H1 (cell line): ENCODE results near the gene ZBTB37. TPM values are rescaled to one million over a fixed set of nuclear protein-coding genes. Genes with fewer than 3 reads are reported as not detected.
"Not testable (repeated sequence)": the region's sequence is repeated elsewhere in the genome, so short reads cannot be mapped to it uniquely, and the experiment has no call there.

Experiments used
- CTCF ChIA-PET: fragments of 300-600 bp; sonication (Branson Sonifier 250); formaldehyde crosslinking; loops from one replicate; lab custom pipeline; 2021; ENCODE audit not compliant: partially characterized antibody; lab: Charles Lee
- POLR2A ChIA-PET: fragments of 300-600 bp; sonication (Branson Sonifier 250); formaldehyde crosslinking; loops from one replicate; lab custom pipeline; 2021; ENCODE audit warnings: inconsistent platforms; ENCODE audit not compliant: partially characterized antibody; lab: Charles Lee
- DNase-seq, 2 experiments: peaks; one replicate each; pipeline versions ENCODE4 v3.0.0 to v3.0.0-alpha.2; 2010 to 2022; ENCODE audit warnings: low spot score in 2 of 2, low read depth in 1 of 2, mixed read lengths in 1 of 2
- FAIRE-seq: peaks from 2 replicates; lab custom pipeline; 2011; peaks lifted over from hg19 to GRCh38; lab: Jason Lieb, UNC
- H2AFZ ChIP-seq: 2 replicates; pipeline ENCODE4 v1.8.1; 2012; ENCODE audit warnings: low read length, inconsistent platforms
- H2AK5ac ChIP-seq: 2 replicates; pipeline ENCODE4 v1.6.1; 2013; ENCODE audit warnings: low read depth, low read length
- H2BK120ac ChIP-seq: replicated peaks from 2 replicates; pipeline ENCODE3; 2013; ENCODE audit warnings: low read depth, low read length, inconsistent platforms
- H2BK12ac ChIP-seq: 2 replicates; pipeline ENCODE4 v1.6.1; 2013; ENCODE audit warnings: low read depth, low read length
- H2BK15ac ChIP-seq: 2 replicates; pipeline ENCODE4 v1.6.1; 2013; ENCODE audit warnings: low read length
- H2BK20ac ChIP-seq: 2 replicates; pipeline ENCODE4 v1.6.1; 2013; ENCODE audit warnings: low read length
- H2BK5ac ChIP-seq: 2 replicates; pipeline ENCODE4 v1.6.1; 2013; ENCODE audit warnings: low read depth, low read length
- H3K14ac ChIP-seq: 2 replicates; pipeline ENCODE4 v1.6.1; 2013; ENCODE audit warnings: inconsistent platforms; ENCODE audit not compliant: insufficient read length
- H3K18ac ChIP-seq: 2 replicates; pipeline ENCODE4 v1.6.1; 2013; ENCODE audit warnings: low read length; ENCODE audit errors: extremely low read depth
- H3K23ac ChIP-seq: 2 replicates; pipeline ENCODE4 v1.6.1; 2013; ENCODE audit warnings: inconsistent platforms; ENCODE audit not compliant: insufficient read length
- H3K23me2 ChIP-seq: 2 replicates; pipeline ENCODE4 v1.6.1; 2013; ENCODE audit warnings: low read depth, low read length
- H3K27ac ChIP-seq: 2 replicates; pipeline ENCODE4 v1.6.1; 2011; ENCODE audit warnings: low read depth, low read length, inconsistent platforms
- H3K27me3 ChIP-seq, 4 experiments: replicated peaks in 1 of 4; 1 replicate in 1 of 4; 2 replicates in 3 of 4; pipeline versions ENCODE4 v1.6.1 to v1.8.1; 2011 to 2013; ENCODE audit warnings: low read length in 3 of 4, mild to moderate bottlenecking in 3 of 4, inconsistent platforms in 2 of 4, mixed read lengths in 2 of 4, moderate library complexity in 1 of 4; ENCODE audit not compliant: control insufficient read depth in 3 of 4, insufficient read depth in 3 of 4; ENCODE audit errors: extremely low read depth in 1 of 4
- H3K36me3 ChIP-seq, 4 experiments: 2 replicates each; pipeline versions ENCODE4 v1.6.1 to v1.8.1; 2011 to 2013; ENCODE audit warnings: mild to moderate bottlenecking in 4 of 4, low read length in 3 of 4, moderate library complexity in 2 of 4, control low read depth in 1 of 4, inconsistent platforms in 1 of 4; ENCODE audit not compliant: insufficient read depth in 4 of 4, control insufficient read depth in 2 of 4
- H3K4ac ChIP-seq: replicated peaks from 2 replicates; pipeline ENCODE3; 2013; ENCODE audit warnings: low read length, low read depth, mixed read lengths, inconsistent platforms; ENCODE audit not compliant: insufficient read length
- H3K4me1 ChIP-seq, 4 experiments: replicated peaks in 1 of 4; 1 replicate in 1 of 4; 2 replicates in 3 of 4; pipeline versions ENCODE4 v1.6.1 to v1.8.1; 2011 to 2013; ENCODE audit warnings: low read length in 3 of 4, inconsistent platforms in 2 of 4, mixed read lengths in 1 of 4; ENCODE audit not compliant: insufficient read depth in 4 of 4, control insufficient read depth in 3 of 4
- H3K4me2 ChIP-seq, 2 experiments: 2 replicates each; pipeline versions ENCODE4 v1.6.1 to v1.8.1; 2011 to 2013; ENCODE audit warnings: low read depth in 2 of 2, low read length in 2 of 2, control low read depth in 1 of 2, inconsistent platforms in 1 of 2, mild to moderate bottlenecking in 1 of 2; ENCODE audit not compliant: insufficient read depth in 1 of 2
- H3K4me3 ChIP-seq, 4 experiments: fragments of 200-600, 300-600 bp in 1 of 4; sonication (generic), shearing (Covaris generic), sonication (Bioruptor Twin) in 1 of 4; 2 replicates each; pipeline versions ENCODE4 v1.5.1 to v1.8.1; 2011 to 2016; ENCODE audit warnings: low read length in 4 of 4, low read depth in 3 of 4, control low read depth in 2 of 4, inconsistent platforms in 2 of 4, mild to moderate bottlenecking in 2 of 4, mixed read lengths in 1 of 4, moderate library complexity in 1 of 4; ENCODE audit not compliant: insufficient read depth in 2 of 4; ENCODE audit errors: extremely low read depth in 1 of 4
- H3K56ac ChIP-seq: replicated peaks from 2 replicates; pipeline ENCODE3; 2013; ENCODE audit warnings: low read depth, mild to moderate bottlenecking, mixed read lengths, low read length, inconsistent platforms; ENCODE audit not compliant: insufficient read length
- H3K79me1 ChIP-seq: 2 replicates; pipeline ENCODE4 v1.6.1; 2013; ENCODE audit warnings: low read depth, low read length, control low read depth
- H3K79me2 ChIP-seq, 2 experiments: 2 replicates each; pipeline versions ENCODE4 v1.6.1 to v1.8.1; 2012 to 2013; ENCODE audit warnings: low read length in 2 of 2, mild to moderate bottlenecking in 2 of 2, inconsistent platforms in 1 of 2; ENCODE audit not compliant: insufficient read depth in 2 of 2, control insufficient read depth in 1 of 2
- H3K9ac ChIP-seq, 4 experiments: replicated peaks in 1 of 4; 1 replicate in 1 of 4; 2 replicates in 3 of 4; pipeline versions ENCODE4 v1.6.1 to v1.8.1; 2011 to 2013; ENCODE audit warnings: low read depth in 3 of 4, low read length in 3 of 4, control low read depth in 2 of 4, mild to moderate bottlenecking in 2 of 4, moderate library complexity in 2 of 4, inconsistent platforms in 1 of 4; ENCODE audit errors: extremely low read depth in 1 of 4
- H3K9me3 ChIP-seq, 2 experiments: 2 replicates each; pipeline versions ENCODE4 v1.6.1 to v1.8.1; 2012 to 2013; ENCODE audit warnings: mild to moderate bottlenecking in 2 of 2, moderate library complexity in 2 of 2, control low read depth in 1 of 2, inconsistent platforms in 1 of 2, low read depth in 1 of 2, low read length in 1 of 2, mixed read lengths in 1 of 2; ENCODE audit not compliant: insufficient read depth in 2 of 2
- H4K20me1 ChIP-seq, 2 experiments: replicated peaks in 1 of 2; 2 replicates each; pipeline versions ENCODE3 to v1.8.1; 2011 to 2013; ENCODE audit warnings: inconsistent platforms in 2 of 2, low read length in 2 of 2, mild to moderate bottlenecking in 1 of 2; ENCODE audit not compliant: insufficient read depth in 2 of 2, control insufficient read depth in 1 of 2
- H4K5ac ChIP-seq: 2 replicates; pipeline ENCODE4 v1.6.1; 2013; ENCODE audit warnings: low read length, low read depth, mixed read lengths, inconsistent platforms; ENCODE audit not compliant: insufficient read length
- H4K8ac ChIP-seq: 2 replicates; pipeline ENCODE4 v1.8.0; 2013; ENCODE audit warnings: mild to moderate bottlenecking, moderate library complexity, low read length, inconsistent platforms; ENCODE audit not compliant: insufficient read depth; ENCODE audit errors: extremely low read depth
- H4K91ac ChIP-seq: replicated peaks from 2 replicates; pipeline ENCODE3; 2013; ENCODE audit warnings: low read length, mixed read lengths, inconsistent platforms; ENCODE audit not compliant: insufficient read length
- WGBS, 2 experiments: shearing (Covaris generic) in 1 of 2; methylation state at CpG; one replicate each; pipeline versions ENCODE4 v1.1.6 to v1.1.7; 2013 to 2015; ENCODE audit warnings: low lambda C conversion rate in 2 of 2, mixed read lengths in 2 of 2, inconsistent platforms in 1 of 2, low coverage in 1 of 2, missing lambda C conversion rate in 1 of 2; ENCODE audit not compliant: insufficient replicate concordance in 2 of 2, insufficient coverage in 1 of 2, insufficient read length in 1 of 2; ENCODE audit errors: extremely low coverage in 1 of 2, missing lambda C conversion rate in 1 of 2; 5-methylcytosine and 5-hydroxymethylcytosine counted together
- polyA plus RNA-seq, 7 experiments: library from polyadenylated mRNA; depleted of rRNA in 3 of 7; stranded (reverse) in 5 of 7; unstranded in 2 of 7; fragments of >200 nt in 5 of 7; fragments of 200-250 nt in 2 of 7; gene quantifications; 1 replicate in 5 of 7; 2 replicates in 1 of 7; 4 replicates in 1 of 7; pipeline versions ENCODE4 v1.2.1 to v1.2.3, GENCODE V29; 2011 to 2013; ENCODE audit warnings: missing spikeins in 2 of 7, mixed read lengths in 2 of 7
- total RNA-seq: library from RNA; stranded (reverse); fragmentation: NEBNext Ultra II Directional; extraction: Animal tissue kit (Norgen Biotek cat#: 25700); gene quantifications from 2 replicates; pipeline ENCODE4 v1.2.1, GENCODE V29; 2021

ZBTB37 gene
- total and polyA plus RNA-seq, 2 of the 8 experiments (the other 6 are each of a cell fraction or from before 2014, with no cell fraction given), result 1.7 to 12.5 TPM

DNA sequence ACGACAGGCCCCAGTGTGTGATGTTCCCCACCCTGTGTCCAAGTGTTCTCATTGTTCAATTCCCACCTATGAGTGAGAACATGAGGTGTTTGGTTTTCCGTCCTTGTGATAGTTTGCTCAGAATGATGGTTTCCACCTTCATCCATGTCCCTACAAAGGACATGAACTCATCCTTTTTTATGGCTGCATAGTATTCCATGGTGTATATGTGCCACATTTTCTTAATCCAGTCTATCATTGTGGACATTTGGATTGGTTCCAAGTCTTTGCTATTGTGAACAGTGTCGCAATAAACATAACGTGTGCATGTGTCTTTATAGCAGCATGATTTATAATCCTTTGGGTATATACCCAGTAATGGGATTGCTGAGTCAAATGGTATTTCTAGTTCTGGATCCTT is 12.9 kb downstream of the ZBTB37 start:
- H4K8ac ChIP-seq, H4K91ac ChIP-seq, FAIRE-seq, H2BK12ac ChIP-seq, H2BK20ac ChIP-seq, H2BK120ac ChIP-seq, H3K79me2 ChIP-seq, H3K9ac ChIP-seq, H4K20me1 ChIP-seq, H3K14ac ChIP-seq, H2BK15ac ChIP-seq, H3K56ac ChIP-seq, H4K5ac ChIP-seq, H2BK5ac ChIP-seq, H3K4me3 ChIP-seq, H2AFZ ChIP-seq, H3K9me3 ChIP-seq, H3K27me3 ChIP-seq, H3K23me2 ChIP-seq, H2AK5ac ChIP-seq, H3K18ac ChIP-seq, H3K4ac ChIP-seq, H3K27ac ChIP-seq, H3K4me1 ChIP-seq, H3K23ac ChIP-seq, CTCF ChIA-PET, H3K4me2 ChIP-seq, H3K79me1 ChIP-seq, DNase-seq: not testable (repeated sequence)
- WGBS, 2 experiments, result 94% methylated on average over 4 of the region's 4 CpGs; no CpG with 5 or more reads in 1 of the 2 experiments
- POLR2A ChIA-PET, result interaction anchor here (2.0 kb wide), 1 partner anchor 13 kb away, joined by 16 read pairs; the partner anchor contains the start of genes GAS5 and ZBTB37
- H3K36me3 ChIP-seq, result peaks cover 0 to 15% (median 6%) of the 10 kb centered on the region in 4 experiments; a peak in 3 of 8 replicates
